Liver (tissue), 9 donors: ENCODE measurements around the gene SLIT1. TPM values are rescaled to one million over a fixed set of nuclear protein-coding genes. Genes with fewer than 3 reads are reported as not detected.

Experiments
- DNase-seq: peaks from one replicate; pipeline ENCODE4 v3.0.0-alpha.2; 2017; ENCODE audit warnings: low spot score
- H3K27ac ChIP-seq, 2 donors: one replicate each; pipeline ENCODE4 v1.7.0; 2013; ENCODE audit warnings: inconsistent platforms in 2 of 2, low read length in 2 of 2, control low read depth in 1 of 2, low read depth in 1 of 2, mild to moderate bottlenecking in 1 of 2
- H3K27me3 ChIP-seq, 4 donors: one replicate each; pipeline versions ENCODE4 v1.6.1 to v1.7.0; 2013; ENCODE audit warnings: low read length in 3 of 4, inconsistent platforms in 1 of 4, mild to moderate bottlenecking in 1 of 4, moderate library complexity in 1 of 4; ENCODE audit not compliant: control insufficient read depth in 4 of 4, insufficient read depth in 4 of 4
- H3K36me3 ChIP-seq, 4 donors: one replicate each; pipeline versions ENCODE4 v1.6.1 to v1.7.0; 2013; ENCODE audit warnings: low read length in 3 of 4, mild to moderate bottlenecking in 3 of 4, low read depth in 1 of 4, moderate library complexity in 1 of 4; ENCODE audit not compliant: control insufficient read depth in 4 of 4, insufficient read depth in 3 of 4
- H3K4me1 ChIP-seq, 4 donors: one replicate each; pipeline versions ENCODE4 v1.6.1 to v1.7.0; 2013; ENCODE audit warnings: low read length in 3 of 4, mild to moderate bottlenecking in 3 of 4, moderate library complexity in 1 of 4; ENCODE audit not compliant: control insufficient read depth in 4 of 4, insufficient read depth in 4 of 4
- H3K4me3 ChIP-seq, 3 donors: one replicate each; pipeline versions ENCODE4 v1.6.1 to v1.7.0; 2013; ENCODE audit warnings: low read length in 3 of 3, control low read depth in 1 of 3, low read depth in 1 of 3, mild to moderate bottlenecking in 1 of 3
- H3K9ac ChIP-seq, 2 donors: one replicate each; pipeline ENCODE4 v1.7.0; 2013; ENCODE audit warnings: low read length in 2 of 2, mild to moderate bottlenecking in 2 of 2, moderate library complexity in 2 of 2, control low read depth in 1 of 2, low read depth in 1 of 2
- H3K9me3 ChIP-seq, 4 donors: one replicate each; pipeline versions ENCODE4 v1.6.1 to v1.7.0; 2013; ENCODE audit warnings: low read length in 3 of 4; ENCODE audit not compliant: control insufficient read depth in 4 of 4
- EGR1 ChIP-seq, 2 donors: IDR thresholded peaks; 2 replicates each; pipeline ENCODE4 v1.6.1; 2016 to 2018; ENCODE audit warnings: antibody characterized with exemption in 2 of 2, low read depth in 2 of 2
- FOXA1 ChIP-seq: IDR thresholded peaks from 2 replicates; pipeline ENCODE4 v1.6.1; 2016; ENCODE audit warnings: antibody characterized with exemption
- FOXA2 ChIP-seq: IDR thresholded peaks from 2 replicates; pipeline ENCODE4 v1.6.1; 2016; ENCODE audit warnings: antibody characterized with exemption
- GABPA ChIP-seq, 2 donors: IDR thresholded peaks in 1 of 2; conservative IDR thresholded peaks in 1 of 2; 2 replicates each; pipeline ENCODE4 v1.6.1; 2016; ENCODE audit warnings: antibody characterized with exemption in 2 of 2, mild to moderate bottlenecking in 1 of 2, moderate library complexity in 1 of 2
- HNF4A ChIP-seq, 2 donors: conservative IDR thresholded peaks; 2 replicates each; pipeline ENCODE4 v1.6.1; 2016; ENCODE audit warnings: antibody characterized with exemption in 2 of 2, mild to moderate bottlenecking in 2 of 2
- HNF4G ChIP-seq: IDR thresholded peaks from 2 replicates; pipeline ENCODE4 v1.6.1; 2016; ENCODE audit warnings: antibody characterized with exemption
- JUND ChIP-seq, 2 donors: IDR thresholded peaks; 2 replicates each; pipeline ENCODE4 v1.6.1; 2016; ENCODE audit warnings: antibody characterized with exemption in 2 of 2
- NR2F2 ChIP-seq: IDR thresholded peaks from 2 replicates; pipeline ENCODE4 v1.6.1; 2016; ENCODE audit warnings: antibody characterized with exemption
- RAD21 ChIP-seq, 2 donors: IDR thresholded peaks; 2 replicates each; pipeline ENCODE4 v1.6.1; 2016; ENCODE audit warnings: antibody characterized with exemption in 2 of 2, mild to moderate bottlenecking in 2 of 2
- RXRA ChIP-seq, 2 donors: IDR thresholded peaks; 2 replicates each; pipeline ENCODE4 v1.6.1; 2017 to 2018; ENCODE audit warnings: antibody characterized with exemption in 2 of 2, mild to moderate bottlenecking in 1 of 2
- SP1 ChIP-seq: IDR thresholded peaks from 2 replicates; pipeline ENCODE4 v1.6.1; 2018; ENCODE audit warnings: antibody characterized with exemption, mild to moderate bottlenecking
- TAF1 ChIP-seq: conservative IDR thresholded peaks from 2 replicates; pipeline ENCODE4 v1.6.1; 2016; ENCODE audit warnings: antibody characterized with exemption, mild to moderate bottlenecking
- YY1 ChIP-seq: IDR thresholded peaks from 2 replicates; pipeline ENCODE4 v1.6.1; 2016; ENCODE audit warnings: antibody characterized with exemption, mild to moderate bottlenecking
- WGBS: extraction: QIAGEN DNeasy Blood & Tissue Kit; methylation state at CpG from one replicate; pipeline ENCODE4 v1.1.7; 2013; 5-methylcytosine and 5-hydroxymethylcytosine counted together
- polyA plus RNA-seq, 2 donors: library from polyadenylated mRNA; stranded (reverse) in 1 of 2; unstranded in 1 of 2; fragments of 200-250 nt in 1 of 2; fragments of >200 nt in 1 of 2; fragmentation: Nextera tagmentation in 1 of 2; extraction: Ambion mirVana in 1 of 2; gene quantifications; one replicate each; pipeline versions ENCODE4 v1.2.1 to v1.2.3, GENCODE V29; 2013 to 2015
- total RNA-seq, 2 donors: library from RNA; depleted of rRNA; stranded (reverse); fragments of >200 nt; gene quantifications; one replicate each; pipeline ENCODE4 v1.2.3, GENCODE V29; 2014
- TF ChIP-seq, protein P1 (sequence below): IDR thresholded peaks from 2 replicates; pipeline ENCODE4 v1.6.1; 2016; ENCODE audit warnings: antibody characterized with exemption
- TF ChIP-seq, protein P2 (sequence below): IDR thresholded peaks from 2 replicates; pipeline ENCODE4 v1.6.1; 2016; ENCODE audit warnings: antibody characterized with exemption
- TF ChIP-seq, protein P3 (sequence below): IDR thresholded peaks from 2 replicates; pipeline ENCODE4 v1.6.1; 2016; ENCODE audit warnings: antibody characterized with exemption, mild to moderate bottlenecking
- TF ChIP-seq, protein P4 (sequence below): fragments of 150-350 bp; IDR thresholded peaks from 2 replicates; pipeline ENCODE4 v1.5.1; 2017; ENCODE audit warnings: improper control_type of control experiment, low read depth, low read length; ENCODE audit not compliant: missing input control
- TF ChIP-seq, protein P5 (sequence below): IDR thresholded peaks from 2 replicates; pipeline ENCODE4 v1.6.1; 2016; ENCODE audit warnings: antibody characterized with exemption
- donor health status: healthy.
- donor health status: healthy.
- donor health status: healthy.
- donor health status: healthy.
- donor health status: healthy.

The SLIT1 gene
- total and polyA plus RNA-seq, 4 donors = under 0.01 to 0.14 (median 0.06) TPM

DNA sequence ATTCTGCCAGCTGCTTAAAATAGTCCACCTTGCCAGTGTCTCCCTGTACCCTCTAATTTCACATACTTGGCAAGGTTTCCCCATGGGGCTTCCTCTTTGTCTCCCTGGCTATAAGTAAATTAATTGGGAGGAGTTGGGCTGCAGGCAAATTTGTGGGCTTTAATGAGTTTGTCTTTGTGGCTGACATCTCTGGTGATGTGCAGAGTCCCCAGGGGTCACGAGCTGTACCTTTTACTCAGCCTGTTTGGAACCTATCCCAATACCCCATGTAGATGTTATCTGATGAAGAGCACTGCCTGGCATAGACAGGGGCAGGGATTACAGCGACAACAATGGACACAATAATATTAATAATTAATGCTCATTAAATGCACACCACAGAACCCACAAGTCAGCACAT is 132.5 kb downstream of the SLIT1 start:
- no peak overlapping the region for H3K27ac ChIP-seq
- no peaks in the 10 kb centered on the region for H3K9me3 ChIP-seq
- H3K36me3 ChIP-seq = no peaks in the 10 kb centered on the region
- DNase-seq = no peak
- H3K4me3 ChIP-seq = no peak overlapping the region
- TF ChIP-seq HNF4G (no peak), TAF1 (no peak), FOXA2 (no peak), YY1 (no peak), GABPA (IDR thresholded peaks at IDR 0.05 in 1 of 2, conservative IDR thresholded peaks at IDR 0.05 in 1 of 2) (no peak), EGR1 (IDR thresholded peaks at IDR 0.05; ENCODE audit: low read depth in 2 of 2) (no peak), NR2F2 (no peak), FOXA1 (no peak), RAD21 (IDR thresholded peaks at IDR 0.05) (no peak), SP1 (no peak), HNF4A (conservative IDR thresholded peaks at IDR 0.05) (no peak), JUND (IDR thresholded peaks at IDR 0.05) (no peak), RXRA (IDR thresholded peaks at IDR 0.05) (no peak)
- TF ChIP-seq, protein P1, sequence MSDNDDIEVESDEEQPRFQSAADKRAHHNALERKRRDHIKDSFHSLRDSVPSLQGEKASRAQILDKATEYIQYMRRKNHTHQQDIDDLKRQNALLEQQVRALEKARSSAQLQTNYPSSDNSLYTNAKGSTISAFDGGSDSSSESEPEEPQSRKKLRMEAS = no peak
- TF ChIP-seq, protein P2, sequence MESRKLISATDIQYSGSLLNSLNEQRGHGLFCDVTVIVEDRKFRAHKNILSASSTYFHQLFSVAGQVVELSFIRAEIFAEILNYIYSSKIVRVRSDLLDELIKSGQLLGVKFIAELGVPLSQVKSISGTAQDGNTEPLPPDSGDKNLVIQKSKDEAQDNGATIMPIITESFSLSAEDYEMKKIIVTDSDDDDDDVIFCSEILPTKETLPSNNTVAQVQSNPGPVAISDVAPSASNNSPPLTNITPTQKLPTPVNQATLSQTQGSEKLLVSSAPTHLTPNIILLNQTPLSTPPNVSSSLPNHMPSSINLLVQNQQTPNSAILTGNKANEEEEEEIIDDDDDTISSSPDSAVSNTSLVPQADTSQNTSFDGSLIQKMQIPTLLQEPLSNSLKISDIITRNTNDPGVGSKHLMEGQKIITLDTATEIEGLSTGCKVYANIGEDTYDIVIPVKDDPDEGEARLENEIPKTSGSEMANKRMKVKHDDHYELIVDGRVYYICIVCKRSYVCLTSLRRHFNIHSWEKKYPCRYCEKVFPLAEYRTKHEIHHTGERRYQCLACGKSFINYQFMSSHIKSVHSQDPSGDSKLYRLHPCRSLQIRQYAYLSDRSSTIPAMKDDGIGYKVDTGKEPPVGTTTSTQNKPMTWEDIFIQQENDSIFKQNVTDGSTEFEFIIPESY = no peak
- TF ChIP-seq, protein P3, sequence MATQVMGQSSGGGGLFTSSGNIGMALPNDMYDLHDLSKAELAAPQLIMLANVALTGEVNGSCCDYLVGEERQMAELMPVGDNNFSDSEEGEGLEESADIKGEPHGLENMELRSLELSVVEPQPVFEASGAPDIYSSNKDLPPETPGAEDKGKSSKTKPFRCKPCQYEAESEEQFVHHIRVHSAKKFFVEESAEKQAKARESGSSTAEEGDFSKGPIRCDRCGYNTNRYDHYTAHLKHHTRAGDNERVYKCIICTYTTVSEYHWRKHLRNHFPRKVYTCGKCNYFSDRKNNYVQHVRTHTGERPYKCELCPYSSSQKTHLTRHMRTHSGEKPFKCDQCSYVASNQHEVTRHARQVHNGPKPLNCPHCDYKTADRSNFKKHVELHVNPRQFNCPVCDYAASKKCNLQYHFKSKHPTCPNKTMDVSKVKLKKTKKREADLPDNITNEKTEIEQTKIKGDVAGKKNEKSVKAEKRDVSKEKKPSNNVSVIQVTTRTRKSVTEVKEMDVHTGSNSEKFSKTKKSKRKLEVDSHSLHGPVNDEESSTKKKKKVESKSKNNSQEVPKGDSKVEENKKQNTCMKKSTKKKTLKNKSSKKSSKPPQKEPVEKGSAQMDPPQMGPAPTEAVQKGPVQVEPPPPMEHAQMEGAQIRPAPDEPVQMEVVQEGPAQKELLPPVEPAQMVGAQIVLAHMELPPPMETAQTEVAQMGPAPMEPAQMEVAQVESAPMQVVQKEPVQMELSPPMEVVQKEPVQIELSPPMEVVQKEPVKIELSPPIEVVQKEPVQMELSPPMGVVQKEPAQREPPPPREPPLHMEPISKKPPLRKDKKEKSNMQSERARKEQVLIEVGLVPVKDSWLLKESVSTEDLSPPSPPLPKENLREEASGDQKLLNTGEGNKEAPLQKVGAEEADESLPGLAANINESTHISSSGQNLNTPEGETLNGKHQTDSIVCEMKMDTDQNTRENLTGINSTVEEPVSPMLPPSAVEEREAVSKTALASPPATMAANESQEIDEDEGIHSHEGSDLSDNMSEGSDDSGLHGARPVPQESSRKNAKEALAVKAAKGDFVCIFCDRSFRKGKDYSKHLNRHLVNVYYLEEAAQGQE = no peak
- TF ChIP-seq, protein P4, sequence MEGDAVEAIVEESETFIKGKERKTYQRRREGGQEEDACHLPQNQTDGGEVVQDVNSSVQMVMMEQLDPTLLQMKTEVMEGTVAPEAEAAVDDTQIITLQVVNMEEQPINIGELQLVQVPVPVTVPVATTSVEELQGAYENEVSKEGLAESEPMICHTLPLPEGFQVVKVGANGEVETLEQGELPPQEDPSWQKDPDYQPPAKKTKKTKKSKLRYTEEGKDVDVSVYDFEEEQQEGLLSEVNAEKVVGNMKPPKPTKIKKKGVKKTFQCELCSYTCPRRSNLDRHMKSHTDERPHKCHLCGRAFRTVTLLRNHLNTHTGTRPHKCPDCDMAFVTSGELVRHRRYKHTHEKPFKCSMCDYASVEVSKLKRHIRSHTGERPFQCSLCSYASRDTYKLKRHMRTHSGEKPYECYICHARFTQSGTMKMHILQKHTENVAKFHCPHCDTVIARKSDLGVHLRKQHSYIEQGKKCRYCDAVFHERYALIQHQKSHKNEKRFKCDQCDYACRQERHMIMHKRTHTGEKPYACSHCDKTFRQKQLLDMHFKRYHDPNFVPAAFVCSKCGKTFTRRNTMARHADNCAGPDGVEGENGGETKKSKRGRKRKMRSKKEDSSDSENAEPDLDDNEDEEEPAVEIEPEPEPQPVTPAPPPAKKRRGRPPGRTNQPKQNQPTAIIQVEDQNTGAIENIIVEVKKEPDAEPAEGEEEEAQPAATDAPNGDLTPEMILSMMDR = no peak
- TF ChIP-seq, protein P5, sequence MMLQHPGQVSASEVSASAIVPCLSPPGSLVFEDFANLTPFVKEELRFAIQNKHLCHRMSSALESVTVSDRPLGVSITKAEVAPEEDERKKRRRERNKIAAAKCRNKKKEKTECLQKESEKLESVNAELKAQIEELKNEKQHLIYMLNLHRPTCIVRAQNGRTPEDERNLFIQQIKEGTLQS = no peak
- H3K4me1 ChIP-seq = no peaks in the 10 kb centered on the region
- H3K9ac ChIP-seq = no peak overlapping the region
- 62% methylated on average over 2 of the region's 2 CpGs for WGBS
- H3K27me3 ChIP-seq = no peaks in the 10 kb centered on the region
